Medulla oblongata (tissue), 1 donor: ENCODE results near the gene MOCOS.

Experiments
- DNase-seq: peaks from one replicate; pipeline ENCODE4 v3.0.0-alpha.2; 2015; ENCODE audit errors: extremely low spot score

MOCOS gene

GRCh38 chr18:36303211-36303844 is 116.0 kb downstream of the MOCOS start:
- no peak for DNase-seq

- no peak for DNase-seq
Measured at GRCh38 chr18:36304723-36305122, 117.4 kb downstream of the MOCOS start.

- no peak for DNase-seq
Measured at GRCh38 chr18:36305375-36305774, 118.1 kb downstream of the MOCOS start.

- no peak for DNase-seq
Measured at GRCh38 chr18:36307513-36307912, 120.2 kb downstream of the MOCOS start.

GRCh38 chr18:36308711-36309435 is 121.6 kb downstream of the MOCOS start:
- DNase-seq: no peak

GRCh38 chr18:36309436-36310391 is 122.4 kb downstream of the MOCOS start:
- no peak for DNase-seq

GRCh38 chr18:36311026-36311570 is 123.8 kb downstream of the MOCOS start:
- no peak for DNase-seq

- no peak for DNase-seq
Measured at GRCh38 chr18:36312806-36313395, 125.6 kb downstream of the MOCOS start.

- no peak for DNase-seq
Measured at GRCh38 chr18:36314098-36314497, 126.8 kb downstream of the MOCOS start.

GRCh38 chr18:36314754-36315153 is 127.5 kb downstream of the MOCOS start:
- no peak for DNase-seq

GRCh38 chr18:36315736-36316135 is 128.4 kb downstream of the MOCOS start:
- DNase-seq: no peak

GRCh38 chr18:36316246-36316645 is 128.9 kb downstream of the MOCOS start:
- DNase-seq: no peak
